Measurements from ENCODE around the gene RAB11A.

- peak in 1 of 2 donors; percentile 39 for TF ChIP-seq POLR2AphosphoS5 (IDR thresholded peaks at IDR 0.05; ENCODE audit: insufficient read depth in 1 of 2, low read depth in 1 of 2)
- no peak for TF ChIP-seq CTCF (IDR thresholded peaks at IDR 0.05)
These were observed 44.2 kb upstream of the RAB11A start for GRCh38 chr15:65824941-65825544.
